Esophagus (tissue), 2 donors: Measurements from ENCODE around the gene GRIP2. TPM values are rescaled to one million over a fixed set of nuclear protein-coding genes. Genes with fewer than 3 reads are reported as not detected.

Experiments used
- H3K27ac ChIP-seq, 2 donors: one replicate each; pipeline ENCODE4 v1.5.1; 2013; ENCODE audit warnings: low read depth in 2 of 2, mild to moderate bottlenecking in 2 of 2, inconsistent platforms in 1 of 2, low read length in 1 of 2, moderate library complexity in 1 of 2
- H3K27me3 ChIP-seq, 2 donors: one replicate each; pipeline ENCODE4 v1.6.1; 2013; ENCODE audit warnings: low read length in 2 of 2, control low read depth in 1 of 2, mild to moderate bottlenecking in 1 of 2; ENCODE audit not compliant: insufficient read depth in 2 of 2, control insufficient read depth in 1 of 2
- H3K36me3 ChIP-seq, 2 donors: one replicate each; pipeline ENCODE4 v1.6.1; 2013; ENCODE audit warnings: low read length in 1 of 2; ENCODE audit not compliant: control insufficient read depth in 2 of 2, insufficient read depth in 2 of 2
- H3K4me1 ChIP-seq, 2 donors: one replicate each; pipeline ENCODE4 v1.6.1; 2013; ENCODE audit warnings: low read length in 1 of 2; ENCODE audit not compliant: control insufficient read depth in 2 of 2, insufficient read depth in 2 of 2
- H3K4me3 ChIP-seq, 2 donors: one replicate each; pipeline ENCODE4 v1.5.1; 2013; ENCODE audit warnings: low read length in 2 of 2, mild to moderate bottlenecking in 2 of 2, low read depth in 1 of 2, moderate library complexity in 1 of 2
- H3K9me3 ChIP-seq, 2 donors: one replicate each; pipeline ENCODE4 v1.6.1; 2013; ENCODE audit warnings: mild to moderate bottlenecking in 2 of 2, low read depth in 1 of 2, low read length in 1 of 2, moderate library complexity in 1 of 2; ENCODE audit not compliant: control insufficient read depth in 2 of 2, insufficient read depth in 1 of 2
- WGBS, 2 donors: extraction: QIAGEN DNeasy Blood & Tissue Kit; methylation state at CpG; one replicate each; pipeline ENCODE4 v1.1.7; 2013; 5-methylcytosine and 5-hydroxymethylcytosine counted together
- polyA plus RNA-seq, 2 donors: library from polyadenylated mRNA; stranded (reverse); fragments of 200-250 nt; gene quantifications; one replicate each; pipeline ENCODE4 v1.2.3, GENCODE V29; 2013
- donor health status: healthy with polysubstance abuse.
- donor health status: Bipolar disorder and iron deficiency.

Gene GRIP2
- polyA plus RNA-seq, 2 donors: 0.39 to 0.81 TPM

DNA sequence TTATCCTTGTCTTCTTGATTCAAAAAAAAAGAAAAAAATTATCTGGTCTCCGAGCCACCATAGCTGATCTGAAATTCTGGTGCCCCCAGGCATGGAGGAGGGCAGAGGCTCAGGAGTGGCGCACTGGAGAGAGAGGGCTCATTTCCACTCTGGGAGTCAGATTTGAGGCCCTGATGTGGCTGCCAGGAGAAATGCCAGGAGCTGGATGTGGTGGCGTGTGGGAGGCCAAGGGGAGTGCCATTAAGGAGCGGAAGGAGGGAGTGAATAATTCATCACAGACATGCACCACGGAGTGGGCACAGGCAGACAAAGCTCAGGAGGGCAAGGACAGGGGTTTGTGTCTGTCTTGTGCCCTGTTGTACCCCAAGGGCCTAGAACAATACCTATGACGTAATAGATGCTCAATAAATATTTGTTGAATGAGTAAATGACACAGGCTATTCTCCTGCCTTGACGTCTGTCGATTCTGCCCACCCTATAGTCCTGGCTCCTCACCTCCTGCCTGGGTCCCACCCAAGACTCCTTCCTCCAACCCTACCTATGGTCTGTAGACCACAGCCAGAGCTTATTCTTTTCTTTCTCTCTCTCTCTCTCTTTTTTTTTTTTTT, 12.0 kb upstream of the GRIP2 start:
- no peaks in the 10 kb centered on the region for H3K9me3 ChIP-seq
- H3K27me3 ChIP-seq: no peaks in the 10 kb centered on the region
- peaks cover 0 to 5% of the 10 kb centered on the region in 2 donors for H3K4me1 ChIP-seq
- no peak overlapping the region for H3K27ac ChIP-seq
- H3K4me3 ChIP-seq: no peak overlapping the region
- WGBS, 2 donors: 70 to 85% methylated on average over 8 of the region's 8 CpGs
- H3K36me3 ChIP-seq: no peaks in the 10 kb centered on the region

DNA sequence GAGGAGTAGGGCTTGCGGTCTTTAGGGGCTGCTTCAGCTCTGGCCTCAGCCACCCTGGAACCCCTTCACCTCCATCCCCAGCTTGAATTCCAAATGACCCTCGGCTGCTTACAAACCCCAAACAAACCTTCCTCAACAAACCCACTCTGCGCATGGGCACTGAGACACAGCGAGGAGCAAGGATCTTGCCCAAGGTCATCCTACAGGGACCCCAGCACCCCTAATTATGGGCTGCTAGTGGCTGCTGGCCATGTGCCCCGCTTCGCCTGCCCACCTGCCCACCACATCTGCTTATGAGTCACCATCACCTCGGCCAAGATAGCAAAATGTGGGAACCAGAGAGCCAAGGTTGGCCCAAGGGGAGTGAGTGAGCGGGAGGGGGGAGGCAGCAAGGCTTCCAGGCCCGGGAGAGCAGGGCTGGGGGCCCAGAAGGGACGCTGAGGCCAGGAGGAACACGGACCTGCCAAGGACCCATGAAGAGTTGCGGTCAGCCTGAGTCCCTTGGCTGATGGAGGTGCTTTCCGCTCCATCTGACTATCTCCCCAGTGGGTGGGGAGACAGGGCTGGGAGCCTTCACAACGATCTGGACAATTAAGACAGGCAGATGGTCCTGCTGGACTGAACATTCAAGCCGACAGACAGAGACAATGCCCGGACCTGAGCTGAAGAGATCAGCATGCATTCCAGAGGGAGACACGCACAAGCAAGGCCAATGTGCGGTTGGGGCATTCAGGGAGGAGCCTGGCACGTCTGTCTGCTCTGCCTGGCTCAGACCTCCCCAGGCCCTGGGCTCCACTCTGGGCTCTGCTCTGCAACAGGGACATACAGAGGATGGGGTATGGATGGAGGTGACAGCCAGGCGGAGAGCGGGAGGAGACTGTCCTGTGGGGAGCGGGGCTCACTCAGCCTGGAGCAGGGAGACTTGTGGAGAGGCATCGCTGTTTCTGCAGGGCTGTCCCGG, 10.8 kb upstream of the GRIP2 start:
- Histone ChIP-seq H3K4me3 (no peak overlapping the region), H3K27ac (no peak overlapping the region), H3K36me3 (no peaks in the 10 kb centered on the region), H3K4me1 (peaks cover 0 to 5% of the 10 kb centered on the region in 2 donors), H3K27me3 (no peaks in the 10 kb centered on the region), H3K9me3 (no peaks in the 10 kb centered on the region)
- 62 to 64% methylated on average over 24 of the region's 24 CpGs for WGBS, 2 donors

DNA sequence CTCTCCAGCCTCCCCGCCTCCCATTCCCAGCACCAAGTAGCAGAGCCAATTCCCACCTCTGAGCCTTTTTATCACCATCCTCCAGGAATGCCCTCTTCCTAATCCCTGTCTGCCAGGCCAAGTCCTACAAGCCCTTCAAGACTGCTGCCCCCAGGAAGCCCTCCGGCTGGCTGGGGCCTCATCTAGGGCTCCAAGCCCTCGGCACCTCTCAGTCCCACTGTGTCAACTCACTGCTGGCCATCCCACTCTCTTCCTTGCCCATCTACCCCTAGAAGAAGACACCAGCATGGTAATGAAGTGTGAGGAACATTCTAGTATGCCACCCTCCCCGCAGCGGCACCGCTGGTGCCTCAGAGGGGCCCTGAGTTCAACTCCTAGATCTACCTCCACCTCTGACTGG, 10.0 kb upstream of the GRIP2 start:
- H3K27me3 ChIP-seq: no peaks in the 10 kb centered on the region
- 93 to 95% methylated on average over 6 of the region's 6 CpGs for WGBS, 2 donors
- H3K27ac ChIP-seq: no peak overlapping the region
- no peaks in the 10 kb centered on the region for H3K36me3 ChIP-seq
- H3K4me1 ChIP-seq: no peaks in the 10 kb centered on the region
- no peaks in the 10 kb centered on the region for H3K9me3 ChIP-seq
- no peak overlapping the region for H3K4me3 ChIP-seq

DNA sequence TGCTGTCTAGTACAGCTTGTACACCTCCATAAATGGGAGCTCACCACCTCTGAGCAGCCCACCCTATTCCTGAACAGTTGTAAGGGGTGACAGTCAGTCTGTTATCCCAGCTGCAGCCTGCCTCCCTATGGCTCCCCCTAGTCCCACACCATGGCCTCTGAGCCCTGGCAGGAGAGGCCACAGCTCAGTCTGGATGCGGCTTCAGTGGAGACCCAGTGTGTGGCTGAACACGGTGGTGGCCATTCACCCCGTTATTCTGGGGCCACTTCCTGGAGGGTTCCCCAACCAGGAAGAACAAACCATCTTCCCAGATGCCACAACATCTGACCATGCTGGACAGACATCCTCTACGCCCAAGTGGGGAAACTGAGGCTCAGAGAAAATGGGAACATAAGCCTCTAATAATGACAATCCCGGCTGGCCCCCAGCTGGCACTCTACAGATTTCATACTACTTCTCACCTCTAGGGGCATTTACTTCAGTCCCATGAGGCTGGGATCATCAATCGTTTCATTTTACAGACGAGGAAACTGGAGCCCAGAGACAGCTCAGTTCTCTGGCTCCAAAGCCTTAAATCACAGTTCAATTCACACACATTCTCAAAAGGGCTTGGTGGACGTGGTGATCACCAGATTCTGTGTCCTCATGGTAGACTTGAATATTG, 9.2 kb upstream of the GRIP2 start:
- H3K36me3 ChIP-seq: no peaks in the 10 kb centered on the region
- WGBS, 2 donors: 56 to 57% methylated on average over 8 of the region's 8 CpGs
- H3K9me3 ChIP-seq: no peaks in the 10 kb centered on the region
- no peaks in the 10 kb centered on the region for H3K4me1 ChIP-seq
- no peak overlapping the region for H3K4me3 ChIP-seq
- H3K27ac ChIP-seq: no peak overlapping the region
- no peaks in the 10 kb centered on the region for H3K27me3 ChIP-seq

DNA sequence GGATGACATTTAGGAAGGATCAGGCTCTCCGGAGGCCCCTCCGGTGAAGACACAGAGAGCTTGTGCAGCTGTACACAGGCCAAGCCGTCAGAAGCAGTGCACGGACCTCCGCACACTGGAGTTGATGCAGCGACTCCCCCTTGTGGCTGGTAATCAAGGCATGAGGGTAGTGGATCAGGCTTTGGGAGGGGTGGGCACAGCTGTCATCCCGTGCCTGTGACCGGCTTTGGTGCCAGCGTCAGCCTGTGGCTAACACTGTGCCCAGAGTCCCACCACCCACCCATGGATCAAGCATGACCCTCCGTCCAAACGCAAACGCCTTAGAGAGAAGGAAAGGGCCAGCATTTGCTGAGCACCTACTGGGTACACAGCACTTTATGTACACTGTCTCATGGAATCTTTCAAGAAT, 8.2 kb upstream of the GRIP2 start:
- Histone ChIP-seq H3K36me3 (no peaks in the 10 kb centered on the region), H3K4me3 (no peak overlapping the region), H3K27me3 (no peaks in the 10 kb centered on the region), H3K9me3 (no peaks in the 10 kb centered on the region), H3K4me1 (no peaks in the 10 kb centered on the region), H3K27ac (no peak overlapping the region)
- 10 to 13% methylated on average over 12 of the region's 12 CpGs for WGBS, 2 donors

DNA sequence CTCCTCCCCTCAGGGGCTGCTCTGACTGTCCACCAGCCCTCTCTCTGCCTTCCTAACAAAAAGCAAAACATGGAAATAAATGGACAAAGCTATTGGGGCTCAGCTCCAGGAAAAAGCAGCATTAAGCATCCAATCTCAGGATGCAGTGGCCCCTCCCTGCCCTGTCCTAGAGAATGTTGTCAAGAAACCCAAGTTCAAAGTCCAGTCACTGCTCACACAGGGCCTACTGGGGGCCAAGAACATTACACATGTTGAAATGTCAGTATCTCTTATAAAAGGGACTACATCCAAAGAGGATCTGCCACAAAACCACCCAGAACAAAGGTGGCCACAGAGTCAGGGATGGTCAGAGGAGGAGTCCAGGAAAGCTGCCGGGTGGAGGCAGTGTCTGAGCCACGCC, 7.6 kb upstream of the GRIP2 start:
- Histone ChIP-seq H3K27me3 (no peaks in the 10 kb centered on the region), H3K9me3 (no peaks in the 10 kb centered on the region), H3K4me1 (no peaks in the 10 kb centered on the region), H3K36me3 (no peaks in the 10 kb centered on the region), H3K27ac (no peak overlapping the region), H3K4me3 (no peak overlapping the region)
- 73 to 77% methylated on average over 2 of the region's 2 CpGs for WGBS, 2 donors

DNA sequence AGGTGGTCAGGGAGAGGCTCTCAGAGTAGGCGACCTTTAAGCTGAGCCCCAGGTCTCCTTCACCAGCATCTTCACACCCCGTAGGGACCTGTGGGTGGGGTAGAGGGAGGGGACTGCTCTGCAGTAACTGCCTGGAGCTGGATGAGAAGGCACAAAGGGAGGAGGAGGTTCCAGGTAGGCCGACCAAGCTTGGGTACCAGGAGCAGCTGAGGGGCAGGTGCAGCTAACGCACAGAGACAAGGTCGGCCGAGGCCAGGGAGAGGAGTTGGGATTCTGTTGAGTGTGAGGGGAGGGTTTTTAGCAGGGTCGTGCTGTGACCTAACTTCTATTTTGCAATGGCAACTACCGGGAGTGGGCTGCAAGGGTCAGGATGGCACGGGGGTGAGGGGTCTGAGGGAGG, 5.9 kb upstream of the GRIP2 start:
- WGBS, 2 donors: 70 to 72% methylated on average over 9 of the region's 9 CpGs
- no peaks in the 10 kb centered on the region for H3K4me1 ChIP-seq
- no peaks in the 10 kb centered on the region for H3K9me3 ChIP-seq
- H3K27ac ChIP-seq: no peak overlapping the region
- no peak overlapping the region for H3K4me3 ChIP-seq
- H3K27me3 ChIP-seq: no peaks in the 10 kb centered on the region
- H3K36me3 ChIP-seq: no peaks in the 10 kb centered on the region

DNA sequence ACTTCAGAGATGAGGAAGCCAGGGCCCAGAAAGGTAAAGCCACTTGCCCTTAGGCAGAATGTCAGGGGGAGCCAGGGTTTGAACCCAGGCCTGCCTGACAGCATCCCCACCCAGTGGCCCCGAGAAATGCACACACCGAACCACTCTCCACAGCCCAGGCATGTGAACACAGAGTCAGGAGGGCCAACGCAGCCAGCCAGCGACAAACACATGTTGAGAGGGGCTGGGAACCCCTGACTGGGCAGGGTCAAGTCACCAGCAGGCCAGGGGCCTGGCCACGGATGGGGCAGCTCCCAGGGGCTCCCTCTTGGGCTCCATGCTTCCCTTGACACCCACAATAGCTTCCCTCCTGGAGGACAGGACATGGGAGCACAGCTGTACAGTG, 5.1 kb upstream of the GRIP2 start:
- H3K4me3 ChIP-seq: no peak overlapping the region
- H3K36me3 ChIP-seq: no peaks in the 10 kb centered on the region
- H3K27me3 ChIP-seq: no peaks in the 10 kb centered on the region
- no peaks in the 10 kb centered on the region for H3K4me1 ChIP-seq
- no peaks in the 10 kb centered on the region for H3K9me3 ChIP-seq
- 76 to 83% methylated on average over 5 of the region's 5 CpGs for WGBS, 2 donors
- no peak overlapping the region for H3K27ac ChIP-seq

DNA sequence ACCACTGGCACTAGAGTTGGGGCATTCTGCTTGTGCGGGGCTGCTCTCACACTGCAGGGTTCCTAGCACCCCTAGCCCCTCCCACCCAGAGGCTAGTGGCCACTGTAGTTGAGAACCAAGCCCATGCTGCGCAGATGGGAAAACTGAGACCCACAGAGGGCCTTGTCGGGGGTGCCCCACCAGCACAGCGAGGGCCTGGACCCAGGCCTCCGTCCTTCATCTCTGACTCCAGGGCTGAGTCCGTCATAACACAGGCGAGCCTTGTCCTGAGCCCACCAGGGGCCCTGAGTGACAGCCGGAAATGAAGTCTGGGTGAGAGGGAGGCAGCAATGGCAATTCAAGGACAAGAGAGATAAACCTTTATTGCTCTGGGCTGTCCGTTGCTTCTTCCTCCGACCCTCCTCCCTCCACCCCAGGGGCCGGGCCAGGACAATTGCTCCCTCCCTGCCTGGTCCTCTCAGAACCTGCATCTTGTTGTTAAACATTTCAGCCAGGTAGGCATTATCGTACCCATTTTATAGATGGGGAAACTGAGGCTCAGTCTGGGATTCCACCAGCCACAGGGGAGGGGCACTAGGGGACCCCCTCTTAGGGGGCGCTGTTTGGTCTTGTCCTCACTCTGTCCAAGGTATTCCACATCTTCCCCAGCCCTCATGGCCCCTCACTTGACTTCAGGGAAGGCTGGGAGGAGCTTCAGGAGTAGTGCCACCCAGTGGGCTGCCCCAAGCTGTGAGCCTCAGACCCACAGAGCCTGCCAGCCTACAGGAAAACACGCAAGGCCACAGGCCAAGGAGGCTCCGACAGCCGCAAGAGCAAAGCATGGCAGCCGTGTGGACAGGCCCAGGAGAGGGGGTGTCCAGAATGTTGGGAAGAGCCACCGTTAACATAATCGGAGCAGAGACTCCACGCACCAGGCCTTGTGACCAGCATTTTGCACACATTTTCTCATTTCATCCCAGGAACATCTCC, 4.4 kb upstream of the GRIP2 start:
- Histone ChIP-seq H3K36me3 (no peaks in the 10 kb centered on the region), H3K4me1 (no peaks in the 10 kb centered on the region), H3K27me3 (no peaks in the 10 kb centered on the region), H3K9me3 (no peaks in the 10 kb centered on the region), H3K27ac (no peak overlapping the region), H3K4me3 (no peak overlapping the region)
- 93 to 94% methylated on average over 20 of the region's 20 CpGs for WGBS, 2 donors
